HG03558 (cell line): ENCODE data around the gene KLF6.

ENCODE experiments used
- ATAC-seq: cut with Tn5 transposase; IDR thresholded peaks from one replicate; pipeline ENCODE4 v1.9.1; 2021; ENCODE audit warnings: moderate number of reproducible peaks; ENCODE audit not compliant: unreplicated experiment; ENCODE audit errors: extremely low read depth

The KLF6 gene

DNA sequence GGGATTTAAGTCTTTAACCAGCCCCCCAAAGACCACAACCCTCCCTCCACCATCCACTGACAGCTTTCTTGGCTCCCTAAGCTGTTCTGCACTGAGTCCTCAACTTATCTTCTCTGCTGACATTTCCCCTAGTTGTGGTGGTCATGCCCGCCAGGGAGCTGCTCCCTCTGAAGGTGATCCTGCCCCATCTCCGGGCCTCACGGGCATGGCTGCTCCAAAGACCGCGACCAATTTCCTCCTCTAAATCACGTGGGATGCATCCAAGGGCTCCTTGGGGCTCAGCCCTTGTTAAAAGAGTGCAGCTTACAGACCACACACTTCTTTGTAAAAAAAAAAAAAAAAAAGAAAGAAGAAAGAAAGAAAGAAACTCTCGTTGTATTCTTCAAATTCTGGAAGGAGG, 27.1 kb upstream of the KLF6 start:
- ATAC-seq = no peak

GRCh38 chr10:3811291-3811870, 26.4 kb upstream of the KLF6 start:
- ATAC-seq = peak; percentile 62

GRCh38 chr10:3808689-3809199, 23.7 kb upstream of the KLF6 start:
- no peak for ATAC-seq

DNA sequence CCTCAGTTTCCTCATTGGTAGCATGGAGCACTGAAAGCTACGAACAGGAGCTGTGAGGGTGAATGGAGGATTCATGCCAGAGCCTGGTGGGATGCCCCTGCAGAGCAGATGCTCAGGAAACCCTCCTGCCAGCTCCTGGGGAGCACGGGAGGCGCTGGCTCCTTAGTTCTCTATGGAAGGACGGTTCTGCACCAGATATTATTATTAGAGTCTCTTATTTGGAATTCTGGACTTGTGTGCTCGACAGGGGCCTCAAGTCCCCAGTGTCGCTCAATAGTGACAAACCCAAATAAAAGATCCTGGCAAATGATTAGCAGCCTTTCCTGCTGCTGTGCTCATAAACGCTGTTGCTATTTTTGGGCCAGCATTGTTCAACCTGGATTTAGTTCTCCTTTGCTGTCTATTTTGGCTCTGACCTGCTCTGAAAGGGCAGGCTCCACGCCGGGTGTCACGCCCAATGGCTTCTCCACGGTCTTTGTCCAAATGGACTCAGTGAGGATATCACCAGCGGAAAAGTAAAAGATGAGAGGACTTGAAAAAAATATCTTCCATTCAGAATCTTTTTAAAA, 23.0 kb upstream of the KLF6 start:
- ATAC-seq = no peak

DNA sequence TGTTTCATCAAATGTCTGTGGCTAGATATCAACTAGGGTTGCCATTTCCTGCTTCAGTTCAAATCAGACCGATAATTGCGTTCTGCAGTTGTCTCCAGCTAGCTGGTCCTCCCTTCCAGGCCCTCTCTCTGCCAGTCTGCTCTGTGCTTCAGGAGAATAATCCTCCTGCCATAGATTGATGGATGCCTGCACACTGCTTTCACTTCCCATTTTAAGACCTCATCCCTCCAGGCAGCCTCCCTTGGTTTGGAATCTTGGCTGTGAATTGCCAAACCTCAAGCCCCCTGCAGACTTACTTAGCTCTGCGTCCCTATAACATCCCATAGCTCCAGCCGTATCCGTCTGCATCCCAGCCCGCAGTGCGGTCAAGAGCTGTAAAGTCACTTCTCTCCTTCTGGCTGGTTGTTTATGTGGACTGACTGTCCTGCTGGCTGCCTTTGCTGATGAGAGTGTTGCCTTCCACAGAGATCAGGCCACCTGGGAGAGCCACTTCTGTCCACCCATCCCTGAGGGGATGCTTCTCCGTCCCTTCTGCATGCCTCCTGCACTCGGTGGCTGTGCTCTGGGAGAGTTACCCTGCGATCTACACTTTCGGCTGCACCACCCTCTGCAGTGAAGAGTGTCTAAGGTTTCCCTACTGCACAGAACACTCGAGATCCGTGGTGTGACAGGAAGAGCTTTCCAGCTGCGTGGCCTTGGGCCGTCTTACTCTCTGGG, 22.4 kb upstream of the KLF6 start:
- ATAC-seq = no peak

- no peak for ATAC-seq
Observed at GRCh38 chr10:3806603-3807002, 21.6 kb upstream of the KLF6 start.

GRCh38 chr10:3805791-3806461, 20.9 kb upstream of the KLF6 start:
- peak; percentile 29 for ATAC-seq

GRCh38 chr10:3805201-3805790, 20.3 kb upstream of the KLF6 start:
- ATAC-seq = no peak

DNA sequence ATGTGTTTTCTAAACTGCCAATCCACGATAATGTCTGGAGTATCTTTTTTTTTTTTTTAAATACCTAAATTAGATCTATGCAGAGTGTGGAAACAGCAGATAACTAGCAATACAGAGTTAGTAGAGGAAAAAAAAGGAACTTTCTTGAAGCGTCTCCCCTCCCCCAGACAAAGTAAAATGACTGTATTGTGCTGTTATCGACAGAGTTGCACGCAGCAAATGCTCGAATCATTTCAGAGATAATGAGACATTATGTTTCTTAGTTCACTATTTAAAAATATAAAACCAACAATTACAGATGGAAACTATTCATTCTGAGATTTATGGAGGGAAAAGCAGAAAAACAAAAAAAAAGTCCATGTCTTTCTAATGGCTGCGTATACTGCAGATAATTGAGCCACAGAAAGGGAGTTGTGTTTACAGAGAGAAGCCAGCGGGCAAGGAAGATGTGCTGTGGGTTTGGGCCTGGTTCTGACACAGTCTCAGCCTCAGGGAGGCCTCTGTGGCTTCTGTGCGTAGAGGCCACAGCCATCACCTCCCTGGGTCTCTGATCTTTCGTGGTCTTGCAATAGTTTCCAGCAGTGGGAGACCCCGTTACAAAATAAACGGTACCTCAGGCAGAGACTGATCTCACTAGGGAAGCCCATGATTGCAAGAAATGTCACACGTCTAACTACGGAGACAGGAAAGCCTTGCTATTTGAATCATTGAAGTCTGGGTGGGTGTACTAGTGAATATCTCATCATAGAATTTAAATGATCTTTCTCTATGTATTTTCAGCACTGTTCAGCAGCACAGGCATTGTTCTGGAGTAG, 19.1 kb upstream of the KLF6 start:
- no peak for ATAC-seq

- ATAC-seq = no peak
Observed at GRCh38 chr10:3803295-3803926, 18.4 kb upstream of the KLF6 start.

- no peak for ATAC-seq
Observed at GRCh38 chr10:3802526-3803265, 17.7 kb upstream of the KLF6 start.

DNA sequence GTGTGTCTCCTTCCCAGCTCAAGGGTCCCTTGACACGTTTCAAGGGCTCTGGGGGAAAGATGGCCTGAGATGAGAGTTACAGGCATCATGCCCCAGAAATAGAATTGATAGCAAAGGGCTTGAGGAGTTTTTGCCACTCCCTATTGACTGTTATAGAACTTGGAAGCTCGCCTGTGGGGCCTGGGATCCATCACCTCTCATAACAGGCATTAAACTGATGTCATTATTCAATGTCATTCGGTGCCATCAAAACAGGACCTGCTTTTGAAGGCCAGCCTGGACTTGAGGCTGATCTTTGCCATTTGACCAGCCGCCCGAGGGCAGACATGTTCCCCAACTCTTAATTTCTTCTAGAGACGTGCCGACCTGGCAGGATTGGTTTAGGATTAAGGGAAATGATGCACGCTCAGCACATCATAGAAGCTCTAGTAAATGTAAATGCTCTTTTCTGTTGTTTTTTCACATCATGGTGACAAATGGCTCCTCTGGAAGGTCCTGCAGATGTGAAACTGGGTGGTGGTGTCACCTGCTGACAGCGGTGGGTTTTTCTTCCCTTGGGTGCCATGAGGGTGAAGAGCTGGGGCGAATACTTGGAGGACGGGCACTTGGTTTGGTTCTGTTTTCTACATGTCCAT, 16.7 kb upstream of the KLF6 start:
- no peak for ATAC-seq

GRCh38 chr10:3800586-3800985, 15.6 kb upstream of the KLF6 start:
- no peak for ATAC-seq

DNA sequence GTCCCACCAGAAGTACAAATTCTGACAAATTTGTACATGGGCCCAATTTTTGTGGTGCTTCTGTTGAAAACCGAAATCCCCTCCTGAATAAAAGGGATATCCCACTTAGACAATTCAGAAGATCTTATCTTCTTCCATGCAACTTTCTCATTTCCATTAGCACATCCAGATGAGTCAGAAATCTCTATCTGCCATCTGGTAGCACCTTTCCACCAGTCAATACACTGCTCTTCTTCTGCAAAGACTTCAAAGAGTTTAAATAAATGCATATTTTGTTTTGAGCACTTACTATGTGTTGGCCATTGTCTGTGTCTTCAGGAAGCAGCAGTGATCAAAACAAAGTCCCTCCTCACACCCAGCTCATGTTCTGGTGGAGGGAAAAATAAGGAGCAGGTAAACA, 12.7 kb upstream of the KLF6 start:
- no peak for ATAC-seq

DNA sequence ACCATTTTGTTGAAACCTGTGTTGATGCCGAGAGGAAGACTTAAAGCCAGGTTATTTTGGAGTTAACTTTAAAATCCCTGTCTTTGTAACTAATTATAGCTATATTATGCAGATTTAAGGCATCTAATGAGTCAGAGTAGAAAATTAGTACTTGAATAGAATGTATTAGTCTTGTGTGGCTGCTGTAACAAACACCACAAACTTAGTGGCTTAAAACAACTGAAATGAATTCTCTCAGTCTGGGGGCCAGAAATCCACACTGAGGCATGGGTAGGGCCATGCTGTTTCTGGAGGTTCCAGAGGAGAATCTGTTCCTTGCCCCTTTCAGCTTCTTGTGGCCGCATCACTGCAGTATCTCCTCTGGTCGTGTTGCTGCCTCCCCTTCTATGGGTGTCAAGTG, 8.5 kb upstream of the KLF6 start:
- no peak for ATAC-seq

GRCh38 chr10:3792710-3793219, 7.8 kb upstream of the KLF6 start:
- no peak for ATAC-seq

- no peak for ATAC-seq
Observed at GRCh38 chr10:3791974-3792633, 7.1 kb upstream of the KLF6 start.

DNA sequence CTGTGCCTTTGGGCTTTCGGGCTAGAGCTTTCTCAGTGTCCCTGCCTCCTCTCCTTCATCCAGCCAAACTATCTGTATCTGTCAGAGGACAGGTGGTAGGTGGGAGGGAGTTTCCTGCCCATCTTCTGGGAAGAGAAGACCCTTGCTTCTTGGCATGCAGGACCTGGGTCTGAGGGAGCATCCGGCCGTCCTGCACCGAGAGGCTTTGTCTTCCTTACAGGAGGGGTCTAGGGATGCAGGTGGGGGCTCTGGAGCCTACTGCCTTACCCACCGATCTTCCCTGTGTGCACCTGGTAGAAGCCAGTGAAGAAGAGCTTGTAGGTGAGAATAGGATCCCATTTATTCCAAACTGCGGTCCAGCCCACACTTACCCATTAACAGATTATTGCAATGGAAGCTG, 5.8 kb upstream of the KLF6 start:
- no peak for ATAC-seq
